ENCODE measurements around the gene NUPR1. TPM values are rescaled to one million over a fixed set of nuclear protein-coding genes. Genes with fewer than 3 reads are reported as not detected.
A peak's percentile ranks its signal among the peaks of the same experiment; 100 is the strongest.

NUPR1 gene
- total and polyA plus RNA-seq, 2 of the 13 experiments (the other 11 are each of a cell fraction or from before 2014, with no cell fraction given) = 18.0 to 25.6 TPM

DNA sequence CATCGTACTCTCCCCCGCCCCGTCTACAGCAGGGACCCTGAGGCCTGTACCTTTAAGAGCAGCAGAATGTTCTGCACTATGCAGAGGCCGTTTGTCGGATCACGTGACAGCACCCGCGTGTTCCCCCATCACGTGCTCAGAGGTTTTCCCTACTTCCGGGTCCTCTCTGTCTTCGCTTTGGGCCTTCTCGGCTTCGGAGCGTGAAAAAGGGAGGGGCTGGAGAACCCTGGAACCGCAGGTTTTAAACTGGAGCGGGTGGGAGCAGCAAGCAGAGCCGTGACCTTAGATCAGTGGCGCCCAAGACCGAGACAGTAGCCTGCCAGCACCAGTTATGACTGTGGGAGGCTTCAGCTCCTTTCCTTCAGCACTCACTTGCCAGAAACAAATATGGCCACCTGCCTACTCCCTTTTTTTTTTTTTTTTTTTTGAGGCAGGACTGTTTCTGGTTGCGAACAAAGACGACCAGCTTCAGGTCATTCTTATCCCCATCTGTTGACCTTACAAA is 46.8 kb downstream of the NUPR1 start, which contains the start of gene CLN3 (continued):
- TF ChIP-seq, protein P1, sequence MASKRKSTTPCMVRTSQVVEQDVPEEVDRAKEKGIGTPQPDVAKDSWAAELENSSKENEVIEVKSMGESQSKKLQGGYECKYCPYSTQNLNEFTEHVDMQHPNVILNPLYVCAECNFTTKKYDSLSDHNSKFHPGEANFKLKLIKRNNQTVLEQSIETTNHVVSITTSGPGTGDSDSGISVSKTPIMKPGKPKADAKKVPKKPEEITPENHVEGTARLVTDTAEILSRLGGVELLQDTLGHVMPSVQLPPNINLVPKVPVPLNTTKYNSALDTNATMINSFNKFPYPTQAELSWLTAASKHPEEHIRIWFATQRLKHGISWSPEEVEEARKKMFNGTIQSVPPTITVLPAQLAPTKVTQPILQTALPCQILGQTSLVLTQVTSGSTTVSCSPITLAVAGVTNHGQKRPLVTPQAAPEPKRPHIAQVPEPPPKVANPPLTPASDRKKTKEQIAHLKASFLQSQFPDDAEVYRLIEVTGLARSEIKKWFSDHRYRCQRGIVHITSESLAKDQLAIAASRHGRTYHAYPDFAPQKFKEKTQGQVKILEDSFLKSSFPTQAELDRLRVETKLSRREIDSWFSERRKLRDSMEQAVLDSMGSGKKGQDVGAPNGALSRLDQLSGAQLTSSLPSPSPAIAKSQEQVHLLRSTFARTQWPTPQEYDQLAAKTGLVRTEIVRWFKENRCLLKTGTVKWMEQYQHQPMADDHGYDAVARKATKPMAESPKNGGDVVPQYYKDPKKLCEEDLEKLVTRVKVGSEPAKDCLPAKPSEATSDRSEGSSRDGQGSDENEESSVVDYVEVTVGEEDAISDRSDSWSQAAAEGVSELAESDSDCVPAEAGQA (IDR thresholded peaks at IDR 0.05; ENCODE audit: low read depth) = peak; percentile 88
- TF ChIP-seq, protein P1 (CRISPR knock-in tag; IDR thresholded peaks at IDR 0.05; ENCODE audit: borderline replicate concordance) = no peak
- TF ChIP-seq MBD4 (IDR thresholded peaks at IDR 0.05; ENCODE audit: borderline replicate concordance, low read length) (no peak), ZNF333 (CRISPR knock-in tag; IDR thresholded peaks at IDR 0.05; ENCODE audit: borderline replicate concordance) (peak; percentile 89; the same call in 1 of the 2 replicates), KDM5A (IDR thresholded peaks at IDR 0.05; ENCODE audit: borderline replicate concordance, low read length) (peak; percentile 96), GFI1 (CRISPR knock-in tag; IDR thresholded peaks at IDR 0.05; ENCODE audit: borderline replicate concordance) (no peak), ZNF644 (CRISPR knock-in tag; IDR thresholded peaks at IDR 0.05; ENCODE audit: low read depth) (no peak), ZNF33B (CRISPR knock-in tag; IDR thresholded peaks at IDR 0.05) (no peak), CCAR2 (optimal IDR thresholded peaks at IDR 0.05; ENCODE audit: low read depth, low read length) (no peak), CBX2 (IDR thresholded peaks at IDR 0.05; ENCODE audit: low read depth, low read length) (no peak), CBX2 (CRISPR knock-in tag; IDR thresholded peaks at IDR 0.05; ENCODE audit: low read depth) (peak; percentile 35; the same call in 1 of the 2 replicates), GLMP (CRISPR knock-in tag; IDR thresholded peaks at IDR 0.05; ENCODE audit: borderline replicate concordance) (no peak), REL (CRISPR knock-in tag; conservative IDR thresholded peaks at IDR 0.05) (no peak), NKX3-1 (CRISPR knock-in tag; IDR thresholded peaks at IDR 0.05) (peak; percentile 66; the same call in 1 of the 2 replicates), ZBTB38 (CRISPR knock-in tag; IDR thresholded peaks at IDR 0.05) (0 out of 2 replicates have a peak, but pooled peaks have one; percentile 10)
- TF ChIP-seq, protein P2, sequence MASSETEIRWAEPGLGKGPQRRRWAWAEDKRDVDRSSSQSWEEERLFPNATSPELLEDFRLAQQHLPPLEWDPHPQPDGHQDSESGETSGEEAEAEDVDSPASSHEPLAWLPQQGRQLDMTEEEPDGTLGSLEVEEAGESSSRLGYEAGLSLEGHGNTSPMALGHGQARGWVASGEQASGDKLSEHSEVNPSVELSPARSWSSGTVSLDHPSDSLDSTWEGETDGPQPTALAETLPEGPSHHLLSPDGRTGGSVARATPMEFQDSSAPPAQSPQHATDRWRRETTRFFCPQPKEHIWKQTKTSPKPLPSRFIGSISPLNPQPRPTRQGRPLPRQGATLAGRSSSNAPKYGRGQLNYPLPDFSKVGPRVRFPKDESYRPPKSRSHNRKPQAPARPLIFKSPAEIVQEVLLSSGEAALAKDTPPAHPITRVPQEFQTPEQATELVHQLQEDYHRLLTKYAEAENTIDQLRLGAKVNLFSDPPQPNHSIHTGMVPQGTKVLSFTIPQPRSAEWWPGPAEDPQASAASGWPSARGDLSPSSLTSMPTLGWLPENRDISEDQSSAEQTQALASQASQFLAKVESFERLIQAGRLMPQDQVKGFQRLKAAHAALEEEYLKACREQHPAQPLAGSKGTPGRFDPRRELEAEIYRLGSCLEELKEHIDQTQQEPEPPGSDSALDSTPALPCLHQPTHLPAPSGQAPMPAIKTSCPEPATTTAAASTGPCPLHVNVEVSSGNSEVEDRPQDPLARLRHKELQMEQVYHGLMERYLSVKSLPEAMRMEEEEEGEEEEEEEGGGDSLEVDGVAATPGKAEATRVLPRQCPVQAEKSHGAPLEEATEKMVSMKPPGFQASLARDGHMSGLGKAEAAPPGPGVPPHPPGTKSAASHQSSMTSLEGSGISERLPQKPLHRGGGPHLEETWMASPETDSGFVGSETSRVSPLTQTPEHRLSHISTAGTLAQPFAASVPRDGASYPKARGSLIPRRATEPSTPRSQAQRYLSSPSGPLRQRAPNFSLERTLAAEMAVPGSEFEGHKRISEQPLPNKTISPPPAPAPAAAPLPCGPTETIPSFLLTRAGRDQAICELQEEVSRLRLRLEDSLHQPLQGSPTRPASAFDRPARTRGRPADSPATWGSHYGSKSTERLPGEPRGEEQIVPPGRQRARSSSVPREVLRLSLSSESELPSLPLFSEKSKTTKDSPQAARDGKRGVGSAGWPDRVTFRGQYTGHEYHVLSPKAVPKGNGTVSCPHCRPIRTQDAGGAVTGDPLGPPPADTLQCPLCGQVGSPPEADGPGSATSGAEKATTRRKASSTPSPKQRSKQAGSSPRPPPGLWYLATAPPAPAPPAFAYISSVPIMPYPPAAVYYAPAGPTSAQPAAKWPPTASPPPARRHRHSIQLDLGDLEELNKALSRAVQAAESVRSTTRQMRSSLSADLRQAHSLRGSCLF (CRISPR knock-in tag; IDR thresholded peaks at IDR 0.05; ENCODE audit: borderline replicate concordance) = no peak
